Activated CD4-positive, alpha-beta T cell treated with anti-CD3 and anti-CD28 coated beads, Interleukin-2, amount 50 U/mL, for 24 hours (primary cell): ENCODE data around the gene CRYBB2.
A peak's percentile ranks its signal among the peaks of the same experiment; 100 is the strongest.
"Not testable (repeated sequence)": the region's sequence is repeated elsewhere in the genome, so short reads cannot be mapped to it uniquely, and the experiment has no call there.

Experiments
- DNase-seq, 2 donors: peaks; one replicate each; pipeline ENCODE4 v3.0.0-alpha.2; 2020; ENCODE audit warnings: low read depth in 1 of 2, low spot score in 1 of 2

CRYBB2 gene

DNA sequence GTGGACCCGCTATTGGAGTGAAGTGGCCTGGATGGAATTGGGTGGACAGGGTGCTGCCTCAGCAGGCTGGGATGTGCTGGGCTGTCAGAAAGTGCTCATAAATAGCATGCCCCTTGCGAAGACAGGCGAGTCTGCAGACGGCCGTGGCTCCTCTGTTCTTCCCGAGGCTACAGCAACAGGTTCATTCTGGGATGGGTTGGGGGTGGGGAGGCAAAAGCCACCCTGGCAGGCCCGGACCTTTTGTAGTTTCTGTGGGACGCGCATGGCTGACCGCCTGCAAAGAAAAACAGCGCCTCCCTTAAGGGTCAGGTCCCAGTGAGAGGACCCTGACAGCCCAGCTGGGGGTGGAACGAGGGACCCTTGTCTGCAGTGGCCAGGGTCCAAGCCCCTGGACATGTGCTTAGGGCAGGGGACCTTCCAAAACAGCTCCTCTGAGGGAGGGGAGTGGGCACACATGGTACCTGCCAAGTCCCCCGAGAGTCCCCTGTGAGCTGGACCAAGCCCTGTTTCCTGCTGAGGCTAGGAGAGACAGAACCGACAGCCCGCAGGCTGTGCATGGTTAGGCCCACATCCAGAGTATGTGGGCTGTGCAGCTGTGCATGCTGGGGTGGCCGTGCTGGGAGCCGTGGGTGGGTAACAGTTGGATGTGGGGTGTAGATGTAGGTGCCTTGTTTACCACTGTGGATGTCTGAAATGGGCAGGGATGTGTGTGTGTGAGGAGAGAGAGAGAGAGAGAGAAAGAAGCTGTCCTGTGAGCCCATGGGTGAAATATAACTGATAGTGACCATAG lies 19.5 kb upstream of the CRYBB2 start, which contains the start of gene CRYBB3:
CRYBB3 (plus strand) TSS at position 128 of the 790 bp plus-strand sequence. CDS start 1,539 bp downstream, outside the sequence.
- no peak for DNase-seq

GRCh38 chr22:25200967-25201366 lies 18.5 kb upstream of the CRYBB2 start:
- no peak for DNase-seq

- no peak for DNase-seq
Measured at GRCh38 chr22:25201557-25202273, 17.7 kb upstream of the CRYBB2 start.

GRCh38 chr22:25202290-25202921 lies 17.0 kb upstream of the CRYBB2 start:
- DNase-seq = peak; percentile 24 to 45

DNA sequence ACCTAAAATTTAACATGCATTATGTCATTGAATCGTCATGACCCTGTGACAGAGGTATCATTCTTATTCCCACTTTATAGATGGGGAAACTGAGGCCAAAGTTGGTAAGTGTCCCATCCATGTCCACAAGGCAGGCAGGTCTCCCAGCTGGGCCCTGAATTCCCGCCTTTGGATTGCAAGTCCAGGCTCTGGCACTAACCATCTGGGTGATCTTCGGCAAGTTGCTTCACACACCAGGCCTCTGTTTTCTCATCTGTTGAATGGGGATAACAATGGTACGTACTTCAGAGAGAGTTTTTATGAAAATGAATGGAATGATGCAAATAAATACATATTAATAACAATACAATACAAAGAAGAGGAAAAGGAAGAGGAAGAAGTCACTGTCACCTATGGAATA lies 16.4 kb upstream of the CRYBB2 start:
- DNase-seq = no peak

GRCh38 chr22:25204547-25204946 lies 14.9 kb upstream of the CRYBB2 start:
- DNase-seq = not testable (repeated sequence)

DNA sequence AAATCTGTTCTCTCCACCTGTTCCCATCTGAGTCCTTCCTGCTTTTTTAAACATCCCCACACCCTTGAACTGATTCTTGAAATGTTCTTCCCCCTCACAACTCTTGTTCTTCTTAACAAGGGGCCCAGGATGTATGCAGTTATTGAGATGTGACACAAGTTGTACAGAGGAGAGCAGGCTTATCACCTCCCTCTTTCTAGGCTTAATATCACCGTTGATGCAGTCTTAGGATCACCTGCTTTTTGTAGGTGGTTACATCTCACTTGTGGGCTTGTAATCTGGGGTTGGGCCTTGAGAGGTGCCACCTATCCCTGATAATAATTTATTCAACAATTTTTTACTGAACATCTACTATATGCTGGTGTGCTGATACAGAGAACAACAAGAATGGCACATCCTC lies 13.6 kb upstream of the CRYBB2 start:
- DNase-seq = no peak

GRCh38 chr22:25206998-25207397 lies 12.4 kb upstream of the CRYBB2 start:
- DNase-seq = no peak

DNA sequence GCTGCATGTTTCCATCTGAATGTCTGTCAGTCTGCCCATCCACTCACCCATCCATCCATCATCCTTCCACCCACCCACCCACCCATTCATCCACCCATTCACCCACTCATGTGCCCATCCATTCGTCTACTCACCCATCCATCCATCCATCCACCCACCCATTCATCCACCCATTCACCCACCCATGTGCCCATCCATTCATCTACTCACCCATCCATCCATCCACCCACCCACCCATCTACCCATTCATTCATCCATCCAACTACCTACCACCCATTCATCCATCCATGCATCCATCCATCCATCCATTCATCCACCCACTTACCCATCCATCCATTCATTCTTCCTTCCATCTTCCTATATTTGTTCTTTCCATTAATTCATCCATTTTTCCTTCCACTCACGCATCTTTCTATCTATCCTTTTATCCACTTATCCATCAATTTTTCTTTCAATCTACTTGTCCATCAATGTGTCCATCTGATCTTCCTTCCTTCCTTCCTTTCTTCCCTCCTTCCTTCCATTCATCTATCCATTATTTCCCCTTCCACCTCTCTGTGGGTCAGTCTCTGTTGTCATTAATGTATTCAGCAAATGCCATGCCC lies 11.8 kb upstream of the CRYBB2 start:
- no peak for DNase-seq

GRCh38 chr22:25208328-25208727 lies 11.1 kb upstream of the CRYBB2 start:
- DNase-seq = no peak

GRCh38 chr22:25208743-25209505 lies 10.5 kb upstream of the CRYBB2 start:
- DNase-seq = no peak

GRCh38 chr22:25210793-25211192 lies 8.6 kb upstream of the CRYBB2 start:
- no peak for DNase-seq

DNA sequence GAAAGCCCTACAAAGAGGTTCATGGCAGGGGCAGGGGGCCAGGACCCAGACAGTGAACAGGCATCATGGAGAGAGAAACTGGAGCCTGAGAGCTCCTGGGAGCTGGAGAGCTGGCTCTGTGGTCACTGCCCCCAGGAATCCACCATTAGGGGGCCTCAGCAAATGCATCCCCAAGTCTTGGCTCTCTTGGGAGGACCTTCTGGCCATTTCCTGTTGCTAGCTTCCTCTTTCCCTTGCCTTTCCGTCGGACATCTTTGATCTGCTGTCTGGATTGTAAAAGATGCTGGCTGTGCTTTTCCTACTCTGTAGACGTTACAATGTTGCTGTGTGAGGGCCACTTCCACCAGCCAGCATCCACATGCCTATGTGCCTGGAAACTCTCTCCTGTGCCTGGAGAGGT lies 7.1 kb upstream of the CRYBB2 start:
- no peak for DNase-seq

DNA sequence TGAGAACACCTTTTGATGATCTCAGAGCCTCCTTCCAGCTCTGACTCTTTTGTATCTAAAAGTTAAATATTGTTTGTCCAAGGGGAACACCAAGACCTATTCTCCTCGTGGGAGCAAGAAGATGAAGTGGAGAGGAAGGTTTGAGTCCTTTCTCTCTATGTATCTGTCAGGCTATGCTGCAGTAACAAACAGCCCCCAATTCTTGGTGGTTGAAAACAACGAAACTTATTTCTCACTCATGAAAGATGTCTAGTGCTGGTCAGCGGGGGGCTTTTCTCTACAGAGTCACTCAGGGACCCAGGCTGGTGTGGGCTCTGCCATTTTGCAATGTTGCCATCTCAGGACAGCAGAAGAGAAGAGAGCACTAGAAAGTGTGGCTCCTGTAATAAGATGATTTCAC lies 6.2 kb upstream of the CRYBB2 start:
- DNase-seq = no peak

GRCh38 chr22:25216230-25216629 lies 3.2 kb upstream of the CRYBB2 start:
- no peak for DNase-seq

DNA sequence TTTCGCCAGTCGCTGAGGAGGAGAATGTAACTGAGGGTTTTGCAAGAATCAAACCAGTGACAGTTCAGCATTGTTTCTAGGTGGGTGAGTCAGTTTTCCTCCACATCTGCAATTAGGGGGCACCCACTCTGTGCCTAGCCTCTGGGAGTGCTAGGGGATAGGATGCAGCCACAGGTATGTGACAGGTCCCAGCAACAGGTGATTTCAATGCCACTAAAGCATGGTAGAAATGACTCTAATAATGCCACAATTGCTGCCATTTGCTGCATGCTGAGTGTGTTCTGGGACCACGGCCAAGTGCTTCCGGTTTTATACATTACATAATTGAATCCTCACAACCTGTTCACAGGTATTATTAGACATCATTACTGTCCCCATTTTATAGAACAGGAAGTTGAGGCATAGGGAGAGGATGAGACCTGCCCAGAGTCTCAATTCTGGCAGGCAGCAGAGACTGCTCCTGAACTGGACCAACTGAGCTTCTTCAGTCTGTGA lies 556 bp downstream of the CRYBB2 start:
- DNase-seq = no peak

DNA sequence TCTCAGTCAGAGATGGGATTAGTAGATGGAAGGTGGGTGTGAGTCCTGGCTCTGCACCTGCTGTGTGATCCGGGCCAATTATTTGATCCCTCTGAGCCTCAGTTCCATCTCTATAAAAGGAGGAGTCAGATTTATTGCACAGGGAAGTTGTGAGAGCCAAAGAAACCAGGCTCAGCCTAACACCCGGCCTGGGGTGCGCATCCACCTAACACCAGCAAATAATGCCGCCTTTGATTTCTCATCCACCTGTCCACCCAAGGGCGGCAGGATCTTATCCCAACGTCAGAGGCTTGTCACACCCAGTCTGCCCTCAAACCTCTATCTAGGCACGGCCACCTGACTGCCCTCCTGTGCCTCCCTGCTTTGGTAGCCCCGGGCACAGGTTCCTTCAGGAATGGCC lies 2.4 kb downstream of the CRYBB2 start:
- DNase-seq = no peak

DNA sequence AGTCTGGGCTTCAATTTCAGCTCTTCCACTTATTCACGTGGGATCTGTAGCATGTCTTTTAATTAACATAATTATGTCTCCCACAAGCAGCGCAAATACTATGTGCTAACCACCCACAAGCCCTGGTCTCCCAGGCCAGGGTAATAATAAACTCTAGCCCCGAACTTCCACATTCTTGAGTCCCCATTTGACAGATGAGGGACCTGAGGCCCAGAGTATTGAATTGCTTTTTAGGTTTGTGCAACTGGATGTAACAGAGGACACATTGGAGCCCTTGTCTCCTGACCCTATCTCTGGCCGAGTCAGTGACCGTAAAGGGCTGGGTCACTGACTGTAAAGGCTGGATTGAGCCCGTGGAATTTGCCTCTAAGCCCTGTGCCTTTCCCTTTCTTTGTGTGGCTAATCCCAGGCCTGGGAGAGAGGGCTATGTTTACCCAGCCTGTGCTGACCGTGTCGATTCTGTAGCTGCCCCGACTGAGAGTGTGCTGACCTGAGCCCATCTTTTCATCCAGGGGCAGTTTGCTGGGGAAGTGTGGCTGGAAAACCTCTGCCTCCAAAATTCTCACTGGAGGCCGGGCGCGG lies 3.9 kb downstream of the CRYBB2 start:
- DNase-seq = no peak

- DNase-seq = no peak
Measured at GRCh38 chr22:25228822-25229221, 9.4 kb downstream of the CRYBB2 start.

GRCh38 chr22:25230760-25231159 lies 11.3 kb downstream of the CRYBB2 start:
- DNase-seq = not testable (repeated sequence)
